ENCODE results near the gene CDH8.
"Not testable (repeated sequence)": the region's sequence is repeated elsewhere in the genome, so short reads cannot be mapped to it uniquely, and the experiment has no call there.

CDH8 gene

GRCh38 chr16:61726125-61726524 lies 310.1 kb downstream of the CDH8 start:
- DNase-seq: no peak
- intact Hi-C loops (cut with DNase I): no loop called here

GRCh38 chr16:61721544-61721943 lies 314.7 kb downstream of the CDH8 start:
- DNase-seq: no peak
- intact Hi-C loops (cut with DNase I): no loop called here

DNA sequence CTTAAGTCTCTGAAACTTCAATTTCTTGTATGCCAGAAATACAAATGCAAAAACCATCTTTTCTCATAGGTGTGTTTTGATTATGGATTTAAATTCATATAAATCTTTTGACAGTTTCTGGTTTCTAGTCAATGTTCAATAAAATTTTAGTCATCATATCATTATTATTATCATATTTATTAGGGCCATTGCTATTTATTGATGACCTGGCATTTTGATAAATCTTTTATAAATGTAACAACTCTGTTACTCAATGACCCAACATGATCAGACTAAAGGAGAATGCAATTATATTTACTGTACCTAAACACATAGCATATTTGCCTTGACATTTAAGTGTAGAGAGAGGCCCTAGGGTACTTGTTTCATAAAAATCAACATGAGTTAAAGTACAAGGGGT lies 320.8 kb downstream of the CDH8 start:
- intact Hi-C loops (cut with DNase I): no loop called here
- DNase-seq: no peak

GRCh38 chr16:61713787-61714186 lies 322.5 kb downstream of the CDH8 start:
- intact Hi-C loops (cut with DNase I): no loop called here
- DNase-seq: no peak

GRCh38 chr16:61699640-61700039 lies 336.6 kb downstream of the CDH8 start:
- DNase-seq; intact Hi-C loops (cut with DNase I): not testable (repeated sequence)

DNA sequence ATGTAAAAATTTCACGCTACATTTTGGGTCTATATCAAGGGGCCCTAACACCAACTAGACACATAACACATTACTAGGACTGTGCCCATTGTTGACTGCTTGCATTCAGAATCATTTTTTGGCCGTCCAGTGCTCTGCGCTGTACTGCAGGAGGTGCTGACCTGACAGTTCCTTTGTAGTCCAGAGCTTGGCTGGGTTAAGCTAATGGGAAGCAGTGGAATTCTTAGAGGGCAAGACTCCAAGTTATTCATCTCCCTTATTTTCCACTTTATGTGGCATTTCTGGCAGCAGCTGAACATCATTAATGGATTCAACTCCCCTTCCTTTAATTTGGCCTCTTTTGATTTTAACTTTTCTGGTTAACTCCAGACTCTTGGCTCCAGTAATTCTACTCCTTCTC lies 351.7 kb downstream of the CDH8 start:
- no peak for DNase-seq
- intact Hi-C loops (cut with DNase I): no loop called here

GRCh38 chr16:61681673-61682072 lies 354.6 kb downstream of the CDH8 start:
- DNase-seq: peak in 7 of 42 donors; percentile 10 to 50 (median 17)
- intact Hi-C loops (cut with DNase I): no loop called here

- no peak for DNase-seq
These were observed 355.1 kb downstream of the CDH8 start for GRCh38 chr16:61681124-61681523.

GRCh38 chr16:61678182-61678581 lies 358.1 kb downstream of the CDH8 start:
- no peak for DNase-seq
- intact Hi-C loops (cut with DNase I): no loop called here

More at GRCh38 chr16:61681124-61681523, 355.1 kb downstream of the CDH8 start:
- intact Hi-C loops (cut with DNase I): no loop called here

- intact Hi-C loops (cut with DNase I): no loop called here
- DNase-seq: no peak
These were observed 358.5 kb downstream of the CDH8 start for GRCh38 chr16:61677776-61678175.

GRCh38 chr16:61676740-61677139 lies 359.5 kb downstream of the CDH8 start:
- intact Hi-C loops (cut with DNase I): no loop called here
- no peak for DNase-seq

GRCh38 chr16:61671161-61671560 lies 365.1 kb downstream of the CDH8 start:
- intact Hi-C loops (cut with DNase I): no loop called here
- no peak for DNase-seq

DNA sequence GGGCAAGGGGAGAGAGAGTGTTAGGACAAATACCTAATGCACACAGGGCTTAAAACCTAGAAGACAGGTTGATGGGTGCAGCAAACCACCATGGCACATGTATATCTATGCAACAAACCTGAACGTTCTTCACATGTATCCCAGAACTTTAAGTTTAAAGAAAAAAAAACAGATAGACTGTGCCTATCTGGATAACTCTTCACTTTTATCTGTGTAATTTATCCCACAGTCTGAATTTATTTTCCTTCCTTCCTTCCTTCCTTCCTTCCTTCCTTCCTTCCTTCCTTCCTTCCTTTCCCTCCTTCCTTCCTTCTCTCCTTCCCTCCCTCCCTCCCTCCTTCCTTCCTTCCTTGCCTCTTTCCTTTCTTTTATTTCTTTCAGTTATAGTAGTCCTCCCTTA lies 370.7 kb downstream of the CDH8 start:
- no peak for DNase-seq
- intact Hi-C loops (cut with DNase I): no loop called here

- intact Hi-C loops (cut with DNase I): loop anchor here (10.0 kb wide), 1 partner anchor 385 kb away; no protein-coding TSS in a partner anchor
- DNase-seq: no peak
These were observed 376.3 kb downstream of the CDH8 start for GRCh38 chr16:61659936-61660335.

DNA sequence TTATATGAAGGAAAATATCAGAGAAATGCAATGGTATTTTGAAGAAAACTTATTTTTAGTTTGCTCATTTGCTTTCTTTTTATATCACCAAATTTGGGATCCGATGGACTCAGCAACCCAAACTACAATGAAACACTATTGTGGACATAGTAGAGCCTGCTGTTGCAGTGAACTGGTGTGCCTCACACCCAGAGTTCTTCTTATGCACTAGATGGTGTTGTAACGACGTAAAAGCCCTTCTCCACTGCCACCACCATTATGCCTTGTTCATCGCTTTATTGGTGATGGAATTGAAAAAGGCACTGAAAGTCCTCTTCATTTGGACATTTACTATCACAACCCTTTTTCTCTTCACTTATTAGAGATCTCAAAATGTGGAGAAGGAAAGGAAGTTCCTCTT lies 381.3 kb downstream of the CDH8 start:
- DNase-seq: peak in 30 of 42 donors; percentile 7 to 78 (median 39)
- intact Hi-C loops (cut with DNase I): loop anchor here (10.0 kb wide), 1 partner anchor 390 kb away; no protein-coding TSS in a partner anchor

DNA sequence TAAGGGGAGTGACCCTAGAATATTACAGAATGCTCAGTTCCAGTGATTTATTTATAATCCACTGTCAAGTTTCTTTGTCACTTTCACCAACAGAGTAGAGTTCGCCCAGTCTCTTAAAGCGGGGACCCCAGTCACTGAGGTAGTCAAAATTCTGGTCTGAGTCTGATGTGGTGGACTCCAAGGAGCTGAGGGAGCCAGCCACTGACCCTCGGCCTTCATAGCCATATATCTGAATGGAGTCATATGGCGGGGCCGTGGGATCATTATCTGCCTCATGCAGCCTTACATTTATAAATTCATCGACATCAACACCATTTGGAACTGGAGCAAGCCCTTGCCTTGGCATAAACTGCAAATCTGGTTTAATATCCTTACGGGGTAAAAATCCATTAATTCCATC lies 382.7 kb downstream of the CDH8 start:
- no peak for DNase-seq
- intact Hi-C loops (cut with DNase I): loop anchor here (10.0 kb wide), 1 partner anchor 391 kb away; no protein-coding TSS in a partner anchor

GRCh38 chr16:61645561-61645960 lies 390.7 kb downstream of the CDH8 start:
- intact Hi-C loops (cut with DNase I): no loop called here

GRCh38 chr16:61644736-61645135 lies 391.5 kb downstream of the CDH8 start:
- intact Hi-C loops (cut with DNase I): no loop called here
- DNase-seq: no peak

More at GRCh38 chr16:61645561-61645960, 390.7 kb downstream of the CDH8 start:
- no peak for DNase-seq

- DNase-seq: no peak
- intact Hi-C loops (cut with DNase I): no loop called here
These were observed 418.9 kb downstream of the CDH8 start for GRCh38 chr16:61617219-61617783.

GRCh38 chr16:61616088-61616487 lies 420.1 kb downstream of the CDH8 start:
- DNase-seq: no peak
- intact Hi-C loops (cut with DNase I): no loop called here

- no peak for DNase-seq
- intact Hi-C loops (cut with DNase I): no loop called here
These were observed 424.3 kb downstream of the CDH8 start for GRCh38 chr16:61611847-61612491.
